Peyer's patch (tissue), 4 donors: ENCODE data around the gene PCNX1. TPM values are rescaled to one million over a fixed set of nuclear protein-coding genes. Genes with fewer than 3 reads are reported as not detected.
"Not testable (repeated sequence)": the region's sequence is repeated elsewhere in the genome, so short reads cannot be mapped to it uniquely, and the experiment has no call there.

Experiments
- DNase-seq, 3 donors: peaks; one replicate each; pipeline ENCODE4 v3.0.0-alpha.2; 2017 to 2019
- H3K27ac ChIP-seq, 4 donors: fragments of 200-600 bp; sonication (generic); one replicate each; pipeline ENCODE4 v1.5.1; 2016 to 2019
- H3K27me3 ChIP-seq, 2 donors: fragments of 200-600 bp; sonication (generic); one replicate each; pipeline ENCODE4 v1.5.1; 2019
- H3K36me3 ChIP-seq, 3 donors: fragments of 200-600 bp; sonication (generic); one replicate each; pipeline ENCODE4 v1.5.1; 2016 to 2019
- H3K4me1 ChIP-seq, 4 donors: fragments of 200-600 bp; sonication (generic); one replicate each; pipeline ENCODE4 v1.5.1; 2016 to 2019
- H3K4me3 ChIP-seq, 4 donors: fragments of 200-600 bp; sonication (generic); 1 replicate in 3 of 4; 2 replicates in 1 of 4; pipeline ENCODE4 v1.5.1; 2016 to 2019; ENCODE audit warnings: mild to moderate bottlenecking in 1 of 4
- H3K9me3 ChIP-seq, 4 donors: fragments of 200-600 bp; sonication (generic); one replicate each; pipeline ENCODE4 v1.5.1; 2016 to 2019; ENCODE audit warnings: mild to moderate bottlenecking in 1 of 4
- CTCF ChIP-seq, 6 experiments: fragments of 450-650 bp in 4 of 6; fragments of 200-600 bp in 2 of 6; sonication (generic) in 1 of 6; IDR thresholded peaks; one replicate each; pipeline ENCODE4 v1.5.1; 2017 to 2019; ENCODE audit warnings: antibody characterized with exemption in 6 of 6, mild to moderate bottlenecking in 3 of 6, moderate library complexity in 1 of 6
- POLR2A ChIP-seq, 2 donors: fragments of 450-650 bp; IDR thresholded peaks; one replicate each; pipeline ENCODE4 v1.5.1; 2017; ENCODE audit warnings: antibody characterized with exemption in 2 of 2, mild to moderate bottlenecking in 2 of 2, moderate library complexity in 2 of 2
- total RNA-seq, 4 donors: library from RNA; depleted of rRNA; stranded (reverse); fragments of >200 nt; gene quantifications; one replicate each; pipeline ENCODE4 v1.1.0, GENCODE V29; 2016

Gene PCNX1
- total RNA-seq, 4 donors from 2014 or later = 62.7 to 136 (median 90.5) TPM

- no peak overlapping the region for H3K27ac ChIP-seq
- H3K4me3 ChIP-seq = no peak overlapping the region
- H3K4me1 ChIP-seq = peaks cover 0 to 6% (median 4%) of the 10 kb centered on the region in 4 donors
- no peaks in the 10 kb centered on the region for H3K27me3 ChIP-seq
- no peaks in the 10 kb centered on the region for H3K9me3 ChIP-seq
- no peaks in the 10 kb centered on the region for H3K36me3 ChIP-seq
- TF ChIP-seq POLR2A (IDR thresholded peaks at IDR 0.05) (no peak), CTCF (IDR thresholded peaks at IDR 0.05) (no peak)
- DNase-seq = no peak
Measured at GRCh38 chr14:71139294-71139946, 232.2 kb downstream of the PCNX1 start.

- TF ChIP-seq POLR2A (IDR thresholded peaks at IDR 0.05) = no peak
- TF ChIP-seq CTCF (IDR thresholded peaks at IDR 0.05) = no peak
- no peak overlapping the region for H3K4me3 ChIP-seq
- peaks cover 0 to 6% (median 4%) of the 10 kb centered on the region in 4 donors for H3K4me1 ChIP-seq
- no peak overlapping the region for H3K27ac ChIP-seq
- no peaks in the 10 kb centered on the region for H3K27me3 ChIP-seq
- no peaks in the 10 kb centered on the region for H3K36me3 ChIP-seq
- no peak for DNase-seq
- no peaks in the 10 kb centered on the region for H3K9me3 ChIP-seq
Measured at GRCh38 chr14:71140157-71140556, 232.9 kb downstream of the PCNX1 start.

GRCh38 chr14:71141701-71142374, 234.6 kb downstream of the PCNX1 start:
- Histone ChIP-seq H3K27me3 (no peaks in the 10 kb centered on the region), H3K9me3 (no peaks in the 10 kb centered on the region), H3K27ac (peak overlapping the region in 1 of 4 donors; percentile 36), H3K36me3 (no peaks in the 10 kb centered on the region), H3K4me1 (peaks cover 0 to 6% (median 4%) of the 10 kb centered on the region in 4 donors), H3K4me3 (no peak overlapping the region)
- DNase-seq = no peak
- TF ChIP-seq POLR2A (IDR thresholded peaks at IDR 0.05) (no peak), CTCF (IDR thresholded peaks at IDR 0.05) (no peak)

GRCh38 chr14:71142375-71143038, 235.2 kb downstream of the PCNX1 start:
- TF ChIP-seq CTCF (IDR thresholded peaks at IDR 0.05) = no peak
- no peak for TF ChIP-seq POLR2A (IDR thresholded peaks at IDR 0.05)
- H3K4me3 ChIP-seq = no peak overlapping the region
- peak overlapping the region in 2 of 4 donors; percentile 34 to 48 for H3K27ac ChIP-seq
- H3K9me3 ChIP-seq = no peaks in the 10 kb centered on the region
- no peaks in the 10 kb centered on the region for H3K36me3 ChIP-seq
- H3K4me1 ChIP-seq = peaks cover 0 to 6% (median 4%) of the 10 kb centered on the region in 4 donors
- no peaks in the 10 kb centered on the region for H3K27me3 ChIP-seq
- DNase-seq = no peak

DNA sequence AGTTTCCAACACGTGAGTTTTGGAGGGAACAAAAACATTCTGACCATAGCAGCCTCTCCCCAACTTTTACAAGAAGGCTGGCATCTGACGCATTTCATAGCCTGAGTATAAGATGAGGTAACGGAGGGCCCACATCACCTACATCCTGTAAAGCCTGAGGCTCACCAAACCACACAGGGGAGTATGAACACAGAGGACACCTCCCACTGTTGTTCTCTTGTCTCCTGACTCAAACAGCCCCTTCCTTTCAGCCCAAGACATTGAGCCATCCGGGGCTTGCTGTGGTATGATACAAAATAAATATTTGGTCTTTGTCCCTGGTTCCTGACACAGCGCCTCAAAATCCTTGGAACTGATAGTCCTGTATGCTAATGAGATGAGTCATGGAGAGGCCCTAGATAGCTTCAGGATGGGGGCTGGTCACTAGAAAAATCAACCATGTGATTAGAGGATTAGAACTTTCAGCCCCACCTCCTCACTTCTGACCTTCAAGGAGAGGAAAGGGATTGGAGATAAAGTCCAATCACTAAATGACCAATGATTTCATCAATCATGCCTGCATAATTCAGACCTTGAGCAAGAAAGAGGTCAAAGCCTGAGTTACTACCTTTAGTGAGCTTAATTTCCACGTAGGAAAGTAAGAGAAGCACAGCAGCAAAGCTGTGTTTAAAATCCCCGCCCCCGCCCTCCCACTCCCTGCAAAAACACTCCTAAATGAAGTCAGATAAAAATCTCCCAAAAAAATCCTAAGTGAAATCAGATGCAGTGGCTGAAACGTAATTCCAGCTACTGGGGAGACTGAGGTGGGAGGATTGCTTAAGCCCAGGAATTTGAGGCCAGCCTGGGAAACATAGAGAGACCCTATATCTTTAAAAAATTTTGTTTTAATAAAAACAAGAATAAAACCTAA, 236.4 kb downstream of the PCNX1 start:
- H3K9me3 ChIP-seq = peaks cover 0 to under 1% (median 0%) of the 10 kb centered on the region in 4 donors
- peaks cover 0 to 6% (median 4%) of the 10 kb centered on the region in 4 donors for H3K4me1 ChIP-seq
- peak in 2 of 3 donors; percentile 18 to 70 for DNase-seq
- no peaks in the 10 kb centered on the region for H3K27me3 ChIP-seq
- no peak overlapping the region for H3K4me3 ChIP-seq
- H3K27ac ChIP-seq = peak overlapping the region in 3 of 4 donors; percentile 10 to 48 (median 34)
- H3K36me3 ChIP-seq = no peaks in the 10 kb centered on the region
- no peak for TF ChIP-seq CTCF (IDR thresholded peaks at IDR 0.05)
- no peak for TF ChIP-seq POLR2A (IDR thresholded peaks at IDR 0.05)

- not testable (repeated sequence) for H3K4me3 ChIP-seq, H3K4me1 ChIP-seq, H3K36me3 ChIP-seq
Measured at GRCh38 chr14:71147335-71147734, 240.1 kb downstream of the PCNX1 start.

More at GRCh38 chr14:71147335-71147734, 240.1 kb downstream of the PCNX1 start:
- peaks cover 0 to 23% (median 8%) of the 10 kb centered on the region in 4 donors for H3K9me3 ChIP-seq
- not testable (repeated sequence) for H3K27ac ChIP-seq, DNase-seq, H3K27me3 ChIP-seq
